ENCODE measurements around the gene SHMT2. TPM values are rescaled to one million over a fixed set of nuclear protein-coding genes. Genes with fewer than 3 reads are reported as not detected.

The SHMT2 gene
- total RNA-seq, 1 experiment from 2014 or later: 274 TPM

DNA sequence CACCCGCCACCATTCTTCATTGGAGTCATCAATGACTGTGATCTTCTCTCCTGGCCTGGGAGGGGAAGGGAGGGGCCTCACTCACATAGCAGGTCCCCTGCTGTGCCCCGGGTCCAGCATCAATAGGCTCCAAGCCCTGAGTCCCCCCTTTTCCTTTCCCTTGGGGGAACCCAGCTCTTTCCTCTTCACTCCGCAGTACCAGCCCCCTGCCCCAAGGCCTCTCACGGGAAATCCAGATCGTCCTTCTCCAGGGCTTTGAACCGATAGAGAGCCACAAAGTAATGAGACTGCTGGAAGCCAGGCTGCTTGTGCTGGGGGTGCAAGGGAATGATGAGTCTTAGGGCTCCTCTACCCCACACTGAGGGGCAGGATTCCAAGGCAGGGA is 14.8 kb downstream of the SHMT2 start:
- H3K36me3 ChIP-seq (ENCODE audit: insufficient read depth, low read length, poor library complexity, severe bottlenecking): no peaks in the 10 kb centered on the region
- ChIA-PET POLR2A (ENCODE audit: low non-redundant PET) (interaction anchor here (0.5 kb wide), 1 partner anchor 258 kb away, joined by 3 read pairs; no protein-coding TSS in a partner anchor), CTCF (interaction anchor here (2.3 kb wide), 1 partner anchor 30 kb away, joined by 50 read pairs; no protein-coding TSS in a partner anchor)
- H3K4me3 ChIP-seq (ENCODE audit: low read depth, low read length, poor library complexity, severe bottlenecking): no peak overlapping the region
- peaks cover 26% of the 10 kb centered on the region for H3K4me1 ChIP-seq (ENCODE audit: insufficient read depth, low read length, poor library complexity, severe bottlenecking)
- H3K27ac ChIP-seq (ENCODE audit: low read depth, low read length, poor library complexity, severe bottlenecking): no peak overlapping the region
- intact Hi-C loops (cut with micrococcal nuclease; ENCODE audit: unreplicated experiment): loop anchor here (5.0 kb wide), 1 partner anchor 117 kb away; the partner anchor contains the start of gene LRP1
- TF ChIP-seq, protein P1, sequence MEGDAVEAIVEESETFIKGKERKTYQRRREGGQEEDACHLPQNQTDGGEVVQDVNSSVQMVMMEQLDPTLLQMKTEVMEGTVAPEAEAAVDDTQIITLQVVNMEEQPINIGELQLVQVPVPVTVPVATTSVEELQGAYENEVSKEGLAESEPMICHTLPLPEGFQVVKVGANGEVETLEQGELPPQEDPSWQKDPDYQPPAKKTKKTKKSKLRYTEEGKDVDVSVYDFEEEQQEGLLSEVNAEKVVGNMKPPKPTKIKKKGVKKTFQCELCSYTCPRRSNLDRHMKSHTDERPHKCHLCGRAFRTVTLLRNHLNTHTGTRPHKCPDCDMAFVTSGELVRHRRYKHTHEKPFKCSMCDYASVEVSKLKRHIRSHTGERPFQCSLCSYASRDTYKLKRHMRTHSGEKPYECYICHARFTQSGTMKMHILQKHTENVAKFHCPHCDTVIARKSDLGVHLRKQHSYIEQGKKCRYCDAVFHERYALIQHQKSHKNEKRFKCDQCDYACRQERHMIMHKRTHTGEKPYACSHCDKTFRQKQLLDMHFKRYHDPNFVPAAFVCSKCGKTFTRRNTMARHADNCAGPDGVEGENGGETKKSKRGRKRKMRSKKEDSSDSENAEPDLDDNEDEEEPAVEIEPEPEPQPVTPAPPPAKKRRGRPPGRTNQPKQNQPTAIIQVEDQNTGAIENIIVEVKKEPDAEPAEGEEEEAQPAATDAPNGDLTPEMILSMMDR (conservative IDR thresholded peaks at IDR 0.05; ENCODE audit: low read depth, low read length): no peak
- no peak for TF ChIP-seq EZH2 (IDR thresholded peaks at IDR 0.05; ENCODE audit: borderline replicate concordance, low read depth, low read length, poor library complexity, severe bottlenecking)
- H3K9me3 ChIP-seq (ENCODE audit: low read depth, low read length, poor library complexity, severe bottlenecking): no peaks in the 10 kb centered on the region
- H3K27me3 ChIP-seq (replicated peaks; ENCODE audit: insufficient read depth, low read depth, low read length, poor library complexity): peaks cover 12% of the 10 kb centered on the region
- BruUV-seq (replicated peaks): no TSS peak
- no peak for DNase-seq (ENCODE audit: low spot score)

DNA sequence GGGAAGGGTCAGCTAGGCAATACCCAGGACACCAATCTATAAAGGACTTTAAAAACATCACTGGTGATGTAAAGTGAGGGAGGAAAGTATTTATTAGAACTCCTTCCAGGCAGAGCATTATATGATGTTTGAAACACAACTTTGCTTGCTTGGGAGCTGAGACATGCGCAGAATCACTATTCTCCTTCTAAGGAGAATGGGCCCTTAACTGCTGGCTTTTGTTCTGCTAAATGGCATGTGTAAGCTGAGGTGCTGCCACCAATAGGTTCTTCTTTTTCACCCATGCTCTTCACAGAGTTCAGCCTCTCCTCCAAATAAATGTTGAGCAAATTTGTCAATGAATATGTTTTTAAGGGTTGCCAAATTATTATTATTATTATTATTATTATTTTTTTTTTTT is 17.5 kb downstream of the SHMT2 start:
- ChIA-PET CTCF (no interaction called here), POLR2A (ENCODE audit: low non-redundant PET) (no interaction called here)
- no peaks in the 10 kb centered on the region for H3K36me3 ChIP-seq (ENCODE audit: insufficient read depth, low read length, poor library complexity, severe bottlenecking)
- intact Hi-C loops (cut with micrococcal nuclease; ENCODE audit: unreplicated experiment): no loop called here
- no peak overlapping the region for H3K27ac ChIP-seq (ENCODE audit: low read depth, low read length, poor library complexity, severe bottlenecking)
- H3K27me3 ChIP-seq (replicated peaks; ENCODE audit: insufficient read depth, low read depth, low read length, poor library complexity): peaks cover under 1% of the 10 kb centered on the region
- no peak overlapping the region for H3K4me3 ChIP-seq (ENCODE audit: low read depth, low read length, poor library complexity, severe bottlenecking)
- no peak for DNase-seq (ENCODE audit: low spot score)
- no TSS peak for BruUV-seq (replicated peaks)
- no peaks in the 10 kb centered on the region for H3K9me3 ChIP-seq (ENCODE audit: low read depth, low read length, poor library complexity, severe bottlenecking)
- TF ChIP-seq, protein P1 (conservative IDR thresholded peaks at IDR 0.05; ENCODE audit: low read depth, low read length): no peak
- no peak for TF ChIP-seq EZH2 (IDR thresholded peaks at IDR 0.05; ENCODE audit: borderline replicate concordance, low read depth, low read length, poor library complexity, severe bottlenecking)
- H3K4me1 ChIP-seq (ENCODE audit: insufficient read depth, low read length, poor library complexity, severe bottlenecking): peaks cover 4% of the 10 kb centered on the region

DNA sequence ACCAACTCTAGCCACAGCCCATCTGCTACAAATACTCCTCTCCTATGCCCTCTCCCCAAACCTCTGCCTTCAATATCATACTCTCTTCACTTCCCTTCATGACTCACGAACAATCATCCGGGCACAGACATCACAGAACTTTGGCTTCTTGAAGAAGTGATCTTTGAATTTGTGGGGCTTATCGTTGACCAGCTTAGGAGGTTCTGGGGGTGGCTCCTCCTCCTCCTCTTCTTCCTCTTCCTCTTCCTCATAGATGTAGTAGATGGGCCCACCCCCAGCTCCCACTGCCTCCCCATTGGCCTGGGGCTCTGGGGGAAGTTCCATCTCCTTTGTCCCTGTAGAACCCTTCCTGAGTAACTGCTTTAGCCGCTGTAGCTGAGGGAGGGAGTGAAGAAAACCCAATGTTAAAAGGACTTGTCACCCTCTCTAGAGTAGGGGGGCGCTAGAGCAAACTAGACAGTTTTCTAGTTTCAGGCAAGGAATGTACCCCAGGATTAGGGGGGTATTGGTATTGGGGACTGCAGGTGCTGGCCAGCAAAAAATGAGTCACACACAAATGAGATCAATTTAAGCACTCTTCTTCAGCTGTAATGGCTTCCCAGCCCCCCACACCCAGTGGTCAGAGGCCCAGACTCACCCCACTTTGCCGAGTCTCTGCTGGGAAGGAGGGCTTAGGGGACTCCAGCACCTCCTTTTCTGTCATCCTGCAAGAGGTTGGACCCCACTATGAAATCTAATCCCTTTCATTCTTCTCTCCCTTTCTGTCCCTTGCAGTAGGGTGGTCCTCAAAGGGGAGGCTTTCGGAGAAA is 19.6 kb downstream of the SHMT2 start:
- POLR2A ChIA-PET (ENCODE audit: low non-redundant PET): no interaction called here
- intact Hi-C loops (cut with micrococcal nuclease; ENCODE audit: unreplicated experiment): no loop called here

More for the DNA sequence above, 19.6 kb downstream of the SHMT2 start:
- no peaks in the 10 kb centered on the region for H3K27me3 ChIP-seq (replicated peaks; ENCODE audit: insufficient read depth, low read depth, low read length, poor library complexity)
- TF ChIP-seq, protein P1 (conservative IDR thresholded peaks at IDR 0.05; ENCODE audit: low read depth, low read length): no peak
- TF ChIP-seq EZH2 (IDR thresholded peaks at IDR 0.05; ENCODE audit: borderline replicate concordance, low read depth, low read length, poor library complexity, severe bottlenecking): no peak
- H3K36me3 ChIP-seq (ENCODE audit: insufficient read depth, low read length, poor library complexity, severe bottlenecking): no peaks in the 10 kb centered on the region
- no peak for DNase-seq (ENCODE audit: low spot score)
- CTCF ChIA-PET: no interaction called here
- no peaks in the 10 kb centered on the region for H3K4me1 ChIP-seq (ENCODE audit: insufficient read depth, low read length, poor library complexity, severe bottlenecking)
- H3K27ac ChIP-seq (ENCODE audit: low read depth, low read length, poor library complexity, severe bottlenecking): no peak overlapping the region
- H3K4me3 ChIP-seq (ENCODE audit: low read depth, low read length, poor library complexity, severe bottlenecking): no peak overlapping the region
- BruUV-seq (replicated peaks): no TSS peak
- no peaks in the 10 kb centered on the region for H3K9me3 ChIP-seq (ENCODE audit: low read depth, low read length, poor library complexity, severe bottlenecking)

Data from A673 (cell line).